HG03175 (cell line): ENCODE results near the gene NUB1.
"Not testable (repeated sequence)": the region's sequence is repeated elsewhere in the genome, so short reads cannot be mapped to it uniquely, and the experiment has no call there.

Experiments used
- ATAC-seq: cut with Tn5 transposase; IDR thresholded peaks from one replicate; pipeline ENCODE4 v1.9.1; 2021; ENCODE audit warnings: mild to moderate bottlenecking, moderate library complexity; ENCODE audit not compliant: unreplicated experiment

The NUB1 gene, protein sequence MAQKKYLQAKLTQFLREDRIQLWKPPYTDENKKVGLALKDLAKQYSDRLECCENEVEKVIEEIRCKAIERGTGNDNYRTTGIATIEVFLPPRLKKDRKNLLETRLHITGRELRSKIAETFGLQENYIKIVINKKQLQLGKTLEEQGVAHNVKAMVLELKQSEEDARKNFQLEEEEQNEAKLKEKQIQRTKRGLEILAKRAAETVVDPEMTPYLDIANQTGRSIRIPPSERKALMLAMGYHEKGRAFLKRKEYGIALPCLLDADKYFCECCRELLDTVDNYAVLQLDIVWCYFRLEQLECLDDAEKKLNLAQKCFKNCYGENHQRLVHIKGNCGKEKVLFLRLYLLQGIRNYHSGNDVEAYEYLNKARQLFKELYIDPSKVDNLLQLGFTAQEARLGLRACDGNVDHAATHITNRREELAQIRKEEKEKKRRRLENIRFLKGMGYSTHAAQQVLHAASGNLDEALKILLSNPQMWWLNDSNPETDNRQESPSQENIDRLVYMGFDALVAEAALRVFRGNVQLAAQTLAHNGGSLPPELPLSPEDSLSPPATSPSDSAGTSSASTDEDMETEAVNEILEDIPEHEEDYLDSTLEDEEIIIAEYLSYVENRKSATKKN

DNA sequence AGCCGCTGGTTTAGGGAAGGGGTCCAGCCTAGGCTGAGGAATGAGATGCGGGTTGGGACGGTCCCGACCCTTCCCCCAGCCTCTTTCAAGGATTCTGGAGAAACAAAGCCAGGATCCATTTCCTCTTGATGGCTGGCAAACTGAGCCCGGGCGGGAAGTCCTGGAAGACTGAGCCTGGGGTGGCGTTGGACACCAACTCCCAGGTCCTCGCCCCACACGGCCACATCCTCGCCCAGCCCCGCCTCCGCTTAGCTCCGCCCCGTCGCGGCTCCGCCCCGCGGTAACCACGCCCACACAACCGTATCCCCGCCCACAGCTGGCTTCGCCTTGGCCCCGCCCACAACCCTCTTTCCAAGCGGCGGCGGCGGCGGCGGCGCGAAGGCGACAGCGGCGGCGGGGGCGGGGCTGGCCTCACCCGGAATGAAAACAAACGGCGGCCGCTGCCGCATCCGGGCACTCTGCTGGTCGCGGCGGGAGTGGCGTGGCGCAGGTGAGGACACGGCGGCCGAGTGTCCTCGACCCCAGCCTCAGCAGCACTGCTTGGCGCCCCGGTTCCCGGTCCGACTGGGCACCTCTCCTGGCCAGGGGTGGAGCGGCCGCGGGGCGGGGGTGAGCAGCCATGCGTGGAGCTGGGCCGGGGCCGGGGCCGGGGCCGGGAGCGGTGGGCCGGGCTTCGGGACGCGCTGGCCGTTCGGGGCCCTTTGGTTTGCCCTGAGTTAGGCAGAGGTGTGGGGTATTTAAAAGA is at the start of gene NUB1:
NUB1 (plus strand) TSS at position 456 of the 745 bp plus-strand sequence. CDS start 3,538 bp downstream, outside the sequence.
- peak; percentile 60 for ATAC-seq

DNA sequence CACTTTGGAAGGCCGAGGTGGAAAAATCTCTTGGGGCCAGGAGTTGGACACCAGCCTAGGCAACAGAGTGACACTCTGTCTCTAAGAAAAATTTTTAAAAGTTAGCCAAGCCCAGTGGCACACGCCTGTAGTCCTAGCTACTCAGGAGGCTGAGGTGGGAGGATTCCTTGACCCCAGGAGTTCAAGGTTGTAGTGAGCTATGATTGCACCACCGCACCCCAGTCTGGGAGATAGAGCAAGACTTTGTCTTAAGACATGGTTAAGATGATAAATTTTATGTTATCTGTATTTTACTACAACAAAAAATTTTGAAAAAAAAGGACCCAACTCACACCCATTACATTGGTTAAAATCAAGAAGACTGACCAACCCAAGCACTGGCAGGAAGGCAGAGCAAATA is 48.8 kb upstream of the NUB1 start:
- no peak for ATAC-seq

DNA sequence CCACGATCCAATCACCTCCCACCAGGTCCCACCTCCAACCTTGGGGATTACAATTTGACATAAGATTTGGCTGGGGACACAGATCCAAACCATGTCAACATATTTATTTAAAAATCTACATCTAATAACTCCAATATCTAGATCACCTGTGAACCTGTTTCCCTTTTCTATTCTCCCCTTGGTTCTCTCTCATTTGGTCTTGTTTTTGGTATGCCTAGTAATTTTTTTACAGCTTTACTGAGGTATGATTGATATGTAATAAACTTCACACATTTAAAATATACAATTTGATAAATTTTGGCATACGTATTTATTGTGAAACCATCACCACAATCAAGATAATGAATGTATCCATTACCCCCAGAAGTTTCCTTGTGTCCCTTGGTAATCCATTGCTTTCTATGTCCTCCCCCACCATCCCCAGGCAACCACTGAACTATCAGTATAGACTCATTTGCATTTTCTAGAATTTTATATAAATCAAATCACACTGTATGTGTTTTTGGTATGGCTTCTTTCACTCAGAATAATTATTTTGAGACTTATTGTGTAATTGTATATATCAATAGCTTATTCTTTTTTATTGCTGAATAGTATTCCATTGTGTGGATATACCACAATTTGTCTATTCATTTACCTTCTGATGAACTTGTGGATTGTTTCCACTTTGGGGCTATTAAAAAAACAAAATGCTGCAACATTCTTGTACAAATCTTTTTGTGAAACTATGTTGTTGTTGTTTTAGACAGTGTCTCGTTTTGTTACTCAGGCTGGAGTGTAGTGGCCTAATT is 45.2 kb upstream of the NUB1 start:
- ATAC-seq: no peak

DNA sequence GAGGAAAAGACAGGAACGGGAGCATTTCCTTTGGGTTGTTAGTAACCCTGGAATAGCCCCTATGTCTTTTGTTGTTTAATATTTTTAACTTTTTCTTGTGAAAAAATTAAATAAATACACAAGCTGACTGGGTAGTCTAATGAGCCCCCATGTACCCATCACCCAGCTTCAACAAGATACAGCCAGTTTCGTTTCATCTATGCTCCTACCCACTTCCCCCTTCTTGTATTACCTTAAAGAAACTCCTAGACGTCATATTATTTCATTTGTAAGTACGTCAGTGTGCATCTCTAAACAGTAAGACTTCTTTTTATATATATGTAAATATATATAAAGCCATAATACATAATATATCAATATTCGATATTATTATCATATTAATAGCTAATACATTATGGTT is 42.8 kb upstream of the NUB1 start:
- no peak for ATAC-seq

DNA sequence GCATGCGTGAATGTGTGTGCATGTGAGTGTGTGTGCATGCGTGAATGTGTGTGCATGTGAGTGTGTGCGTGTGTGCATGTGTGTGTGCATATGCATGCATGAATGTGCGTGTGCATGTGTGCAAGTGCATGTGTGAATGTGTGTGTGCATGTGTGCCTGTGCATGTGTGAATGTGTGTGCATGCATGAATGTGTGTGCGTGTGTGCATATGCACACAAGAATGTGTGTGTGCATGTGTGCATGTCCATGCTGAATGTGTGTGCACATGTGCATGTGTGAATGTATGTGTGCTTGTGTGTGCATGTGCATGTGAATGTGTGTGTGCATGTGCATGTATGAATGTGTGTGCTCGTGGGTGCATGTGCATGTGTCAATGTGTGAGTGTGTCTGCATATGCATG is 42.1 kb upstream of the NUB1 start:
- no peak for ATAC-seq

DNA sequence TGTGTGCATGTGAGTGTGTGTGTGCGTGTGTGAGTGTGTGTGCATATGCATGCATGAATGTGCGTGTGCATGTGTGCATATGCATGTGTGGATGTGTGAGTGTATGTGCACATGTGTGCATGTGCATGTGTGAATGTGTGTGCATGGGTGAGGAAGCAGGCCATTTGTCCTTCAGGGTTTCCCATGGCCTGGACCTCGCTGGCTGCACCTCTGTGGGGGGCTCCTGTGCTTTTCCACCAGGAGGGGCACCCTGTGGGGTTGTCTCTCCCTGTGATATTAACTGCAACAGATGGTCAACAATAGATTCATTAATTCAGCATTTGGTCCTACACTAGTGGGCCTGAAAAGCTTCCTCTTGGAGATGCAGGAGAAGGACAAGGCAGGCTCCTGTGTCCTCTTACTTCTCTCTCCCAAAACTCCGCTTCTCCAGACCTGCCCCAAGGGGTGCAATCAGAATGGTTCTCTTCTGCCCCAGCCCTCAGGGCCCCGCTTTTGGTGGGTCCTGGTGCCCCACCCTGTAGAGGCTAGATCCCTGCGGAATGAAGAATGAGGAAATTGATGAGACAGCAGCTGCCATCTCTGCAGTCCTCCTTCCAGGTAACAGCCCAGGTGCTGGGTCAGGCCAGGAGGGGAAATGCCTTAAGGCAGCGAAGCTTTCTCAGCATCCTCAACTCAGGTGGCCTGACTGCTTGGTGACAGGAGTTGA is 41.5 kb upstream of the NUB1 start:
- ATAC-seq: no peak

DNA sequence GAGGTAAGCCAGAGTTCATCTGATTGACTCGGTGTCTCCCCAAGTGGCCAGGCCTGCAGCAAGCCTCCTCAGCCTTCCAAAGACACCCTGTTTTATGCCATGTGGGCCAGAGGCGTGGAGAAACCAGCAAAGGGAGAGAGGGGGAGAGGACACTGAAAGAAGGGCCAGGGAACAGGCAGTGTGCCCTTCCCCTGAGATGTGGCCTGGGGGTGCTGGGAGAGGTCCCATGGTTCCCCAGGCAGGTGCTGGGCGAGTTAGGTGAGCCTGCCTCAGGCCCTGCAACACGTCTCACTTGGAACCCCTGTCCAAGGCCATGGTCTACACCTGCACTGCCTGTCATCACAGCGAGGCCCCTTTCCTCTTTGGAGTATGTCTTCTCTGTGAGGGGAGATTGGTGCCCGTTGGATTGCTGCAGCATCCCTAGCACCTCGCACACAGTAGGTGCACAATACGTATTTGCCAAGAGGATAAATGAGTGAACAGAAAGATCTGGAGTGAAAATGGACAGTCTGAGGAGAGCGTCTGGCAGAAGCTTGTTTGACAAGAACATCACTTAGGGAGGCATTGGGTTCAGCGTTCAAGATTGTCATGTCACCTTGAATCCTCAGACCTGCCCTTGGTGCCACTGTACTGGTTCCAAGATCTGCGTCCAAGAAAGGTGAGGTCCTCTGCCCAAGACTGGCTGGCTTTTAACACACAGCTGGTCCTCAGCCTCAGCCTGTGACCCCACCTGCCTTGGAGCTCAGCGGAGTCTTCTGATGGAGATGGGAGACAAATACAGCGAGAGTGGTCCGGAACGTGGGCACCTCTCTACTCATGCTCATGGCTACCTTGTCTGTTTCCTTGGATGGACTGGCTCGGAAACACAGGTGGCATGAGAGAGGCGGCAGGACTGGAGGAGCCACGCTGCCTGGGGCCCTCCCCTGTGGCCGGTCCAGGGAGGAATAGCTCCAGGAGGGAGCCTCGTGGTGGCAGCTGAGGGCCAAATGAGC is 39.8 kb upstream of the NUB1 start:
- no peak for ATAC-seq

DNA sequence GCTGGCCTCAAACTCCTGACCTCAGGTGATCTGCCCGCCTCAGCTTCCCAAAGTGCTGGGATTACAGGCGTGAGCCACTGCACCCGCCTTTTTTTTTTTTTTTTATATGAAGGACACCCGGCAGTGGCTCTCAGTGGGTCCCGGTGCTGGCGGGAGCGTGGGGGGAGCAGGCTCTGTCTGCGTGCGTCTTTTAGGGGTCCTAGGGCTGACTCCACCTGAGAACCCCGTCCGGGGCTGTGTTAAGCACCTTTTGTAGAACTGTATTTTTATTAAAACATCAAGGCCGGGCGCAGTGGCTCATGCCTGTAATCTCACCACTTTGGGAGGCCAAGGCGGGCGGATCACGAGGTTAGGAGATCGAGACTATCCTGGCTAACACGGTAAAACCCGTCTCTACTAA is 37.4 kb upstream of the NUB1 start:
- ATAC-seq: not testable (repeated sequence)

DNA sequence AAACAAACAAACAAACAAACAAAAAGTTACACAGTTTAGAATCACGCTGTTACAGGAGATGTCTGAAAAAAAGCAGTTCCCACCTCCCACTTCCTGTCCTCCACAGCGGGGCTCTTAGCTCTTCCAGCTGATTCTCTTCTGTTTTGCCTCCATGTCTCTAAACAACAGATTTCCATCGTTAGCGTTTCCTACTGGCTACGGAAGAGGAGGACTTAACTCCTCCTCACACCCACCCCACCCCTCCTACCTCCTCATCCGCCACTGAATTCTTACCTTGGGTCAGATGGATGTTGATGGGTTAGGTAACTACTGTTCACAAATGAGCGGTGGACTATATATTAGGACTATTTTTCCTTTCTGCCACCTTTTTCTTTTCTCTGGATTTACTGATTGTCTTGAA is 36.8 kb upstream of the NUB1 start:
- ATAC-seq: no peak

DNA sequence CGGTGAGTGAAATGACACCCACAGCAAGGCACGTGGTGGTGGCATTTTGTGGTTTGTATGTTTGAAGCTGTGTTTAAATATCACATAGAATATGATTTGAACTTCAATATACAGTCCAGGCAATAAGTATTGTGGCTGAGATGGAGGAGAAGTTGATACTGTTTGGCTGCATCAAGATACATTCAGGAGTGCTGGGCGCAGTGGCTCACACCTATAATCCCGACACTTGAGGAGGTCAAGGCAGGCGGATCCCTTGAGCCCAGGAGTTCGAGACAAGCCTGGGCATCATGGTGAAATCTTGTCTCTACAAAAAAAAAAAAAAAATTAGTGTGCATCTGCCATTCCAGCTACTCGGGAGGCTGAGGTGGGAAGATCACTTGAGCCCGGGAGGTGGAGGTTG is 35.2 kb upstream of the NUB1 start:
- ATAC-seq: no peak

DNA sequence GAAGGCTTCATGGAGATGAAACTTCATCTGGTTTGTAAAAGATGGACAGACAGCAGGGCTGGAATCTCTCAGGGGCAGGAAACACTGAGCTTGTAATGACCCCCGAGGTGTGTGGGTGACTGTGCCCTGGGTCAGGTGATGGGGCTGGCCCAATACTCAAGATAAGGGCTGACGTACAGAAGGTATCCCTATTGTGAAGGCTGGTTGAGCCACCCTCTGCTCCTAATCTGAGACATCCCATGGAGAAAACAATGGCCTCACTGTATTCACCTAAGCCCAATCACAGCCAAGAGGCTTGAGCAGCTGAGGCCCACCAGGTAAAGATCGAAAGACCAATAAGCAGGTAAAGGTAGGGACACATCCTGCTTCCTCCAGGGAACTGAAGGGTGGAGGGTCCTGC is 34.8 kb upstream of the NUB1 start:
- ATAC-seq: no peak

DNA sequence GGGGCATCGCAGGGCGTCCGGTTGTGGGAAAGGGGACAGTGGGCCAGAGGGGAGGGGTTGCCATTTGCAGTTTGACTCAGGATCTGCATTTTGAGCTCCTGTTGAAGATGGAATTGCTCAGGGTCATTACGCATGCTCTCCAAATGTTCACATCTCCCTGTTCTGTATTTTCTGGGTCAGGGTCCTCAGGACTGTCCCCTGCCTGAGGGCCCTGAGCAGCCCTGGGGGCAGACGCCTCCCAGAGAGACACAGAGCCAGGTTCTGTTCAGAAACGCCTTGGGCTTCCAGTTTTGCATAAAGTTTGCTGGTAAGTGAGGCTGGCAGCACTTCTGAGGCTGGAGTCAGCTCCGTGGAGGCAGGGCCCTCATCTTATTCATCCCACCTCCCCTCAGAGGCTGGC is 34.1 kb upstream of the NUB1 start:
- no peak for ATAC-seq

DNA sequence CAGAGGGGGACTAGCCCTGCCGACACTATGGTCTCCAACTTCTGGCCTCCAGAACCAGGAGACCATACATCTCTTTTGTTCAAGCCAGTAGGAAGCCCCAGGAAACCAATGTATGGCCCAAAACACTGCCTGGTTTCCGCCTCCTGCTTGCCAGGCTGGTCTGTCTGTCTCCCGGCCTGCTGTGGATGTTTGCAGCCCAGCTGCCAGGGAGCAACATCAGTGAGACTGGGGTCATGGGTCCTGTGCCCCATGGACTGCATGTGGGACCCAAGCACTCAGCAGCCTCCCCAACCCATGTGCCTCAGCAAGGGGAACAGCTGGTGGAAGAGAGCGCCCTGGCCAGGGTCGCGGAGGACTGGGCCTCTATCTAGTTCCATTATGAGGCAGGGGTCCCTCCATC is 33.4 kb upstream of the NUB1 start:
- ATAC-seq: no peak

DNA sequence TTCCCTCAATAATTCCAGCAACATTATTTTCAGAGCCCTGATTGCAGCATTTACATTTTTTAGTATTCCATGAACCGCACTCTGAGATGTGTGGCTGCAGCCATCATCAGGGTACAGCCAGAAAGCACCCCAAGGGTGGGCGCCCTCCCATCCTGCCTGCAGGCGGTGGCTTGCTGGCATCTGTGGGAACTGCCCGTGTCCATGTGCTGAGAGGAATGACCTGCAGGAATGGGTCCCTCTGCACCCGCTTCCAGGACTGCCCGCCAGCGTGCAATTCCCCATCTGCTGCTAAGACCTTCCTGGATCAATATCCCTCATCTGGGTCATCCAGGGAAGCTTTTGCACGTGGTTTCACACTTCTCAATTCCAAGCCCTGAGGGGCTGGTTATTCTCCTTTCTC is 32.8 kb upstream of the NUB1 start:
- no peak for ATAC-seq

DNA sequence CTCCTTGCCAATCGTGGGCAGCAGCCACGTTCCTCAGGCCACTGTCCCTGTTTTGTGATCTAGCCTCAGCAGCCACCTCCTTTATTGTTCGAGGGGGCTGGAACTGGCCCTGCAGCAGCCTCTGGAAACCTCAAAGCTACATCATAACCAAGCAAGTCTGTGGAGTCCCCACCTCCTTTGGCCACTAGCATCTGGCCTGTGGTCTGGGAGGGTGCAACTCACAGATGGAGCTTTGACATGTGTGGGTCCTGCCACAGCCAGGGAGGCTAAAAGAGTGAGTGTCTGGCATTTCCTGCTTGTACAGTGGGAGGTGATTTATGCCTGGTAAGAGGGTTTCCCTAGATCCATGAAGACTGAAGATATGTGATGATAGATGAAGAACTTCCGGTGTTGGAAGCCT is 32.3 kb upstream of the NUB1 start:
- no peak for ATAC-seq

DNA sequence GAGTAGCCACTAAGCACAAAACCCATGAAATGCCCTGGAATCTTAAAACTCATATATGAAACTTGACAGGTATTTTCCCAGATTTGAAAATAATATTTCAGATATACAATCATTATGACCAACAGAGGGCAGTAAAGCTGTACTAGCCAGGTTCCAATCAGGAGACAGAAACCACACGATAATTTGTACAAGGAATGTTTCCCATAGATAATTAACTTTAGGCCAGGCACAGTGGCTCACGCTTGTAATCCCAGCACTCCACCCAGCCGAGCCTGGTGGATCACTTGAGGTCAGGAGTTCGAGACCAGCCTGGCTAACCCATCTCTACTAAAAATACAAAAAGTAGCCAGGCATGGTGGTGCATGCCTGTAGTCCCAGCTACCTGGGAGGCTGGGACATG is 31.0 kb upstream of the NUB1 start:
- no peak for ATAC-seq

DNA sequence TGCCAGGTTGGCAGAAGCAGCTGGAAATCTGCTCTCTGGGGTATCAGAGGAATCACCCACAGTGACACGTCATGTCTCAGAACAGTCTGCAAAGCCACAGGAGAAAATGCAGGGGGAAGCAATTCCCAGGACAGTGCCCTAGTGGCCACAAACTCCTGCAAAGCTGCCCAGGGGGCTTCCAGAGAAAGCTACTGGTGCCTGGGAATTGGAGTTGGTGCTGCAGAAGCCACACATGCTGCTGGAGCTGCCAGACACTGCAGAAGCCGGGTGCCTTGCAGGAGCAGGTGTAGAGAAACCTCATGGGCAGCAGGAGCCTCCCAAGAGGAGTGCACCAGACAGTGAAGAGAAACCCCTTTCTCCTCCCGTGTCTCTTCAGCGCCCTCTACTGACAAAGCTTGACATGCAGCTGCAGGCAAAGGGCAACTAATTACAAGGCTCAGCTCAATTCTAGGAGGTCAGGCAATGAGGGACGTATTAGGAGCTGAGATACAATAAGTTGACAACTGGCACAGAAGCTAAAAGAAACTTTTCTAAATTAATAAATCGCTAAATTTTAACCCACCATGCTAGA is 30.2 kb upstream of the NUB1 start:
- ATAC-seq: no peak

DNA sequence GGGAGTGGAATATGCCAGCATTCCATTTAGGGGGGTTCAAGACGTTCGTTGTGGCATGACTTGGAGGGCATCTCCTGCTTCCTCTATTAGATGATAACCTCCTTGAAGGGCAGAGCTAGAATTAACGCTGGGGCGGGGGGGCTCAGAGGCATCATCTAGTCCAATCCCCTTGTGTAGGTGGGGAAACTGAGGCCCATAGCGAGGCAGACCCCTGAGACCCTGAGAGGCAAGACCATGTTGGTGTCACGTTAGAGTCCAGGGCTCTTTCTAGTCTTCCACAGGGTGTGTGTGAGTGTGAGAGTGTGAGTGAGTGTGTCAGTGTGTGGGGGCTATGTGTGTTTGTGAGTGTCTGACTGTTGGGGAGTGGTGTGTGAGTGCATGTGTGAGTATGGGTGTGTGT is 29.3 kb upstream of the NUB1 start:
- ATAC-seq: no peak
